ENCODE data around the gene MS4A12.

- TF ChIP-seq EZH2 (IDR thresholded peaks at IDR 0.05; ENCODE audit: insufficient read depth, poor library complexity, severe bottlenecking): no peak
- TF ChIP-seq EZH2phosphoT487 (IDR thresholded peaks at IDR 0.05; ENCODE audit: insufficient read depth, low read depth): no peak
These were observed 38.0 kb downstream of the MS4A12 start for GRCh38 chr11:60530454-60531100.

Data from GM23248 (cell line).